PFSK-1 (cell line): ENCODE results near the gene CACNA1C.

Experiments used
- FOXP2 ChIP-seq: optimal IDR thresholded peaks from 2 replicates; pipeline ENCODE3; 2011; ENCODE audit warnings: borderline replicate concordance, control low read depth, inconsistent platforms; ENCODE audit not compliant: insufficient read depth; ENCODE audit errors: extremely low read length, extremely low read depth
- POLR2AphosphoS5 ChIP-seq: IDR thresholded peaks from 2 replicates; pipeline ENCODE4 v1.6.1; 2012; ENCODE audit warnings: low read depth, mild to moderate bottlenecking, control low read depth, low read length, moderate library complexity
- SIN3A ChIP-seq: IDR thresholded peaks from 2 replicates; pipeline ENCODE4 v1.6.1; 2012; ENCODE audit warnings: mild to moderate bottlenecking, low read length, moderate library complexity, borderline replicate concordance; ENCODE audit not compliant: insufficient read depth
- TAF1 ChIP-seq: IDR thresholded peaks from 2 replicates; pipeline ENCODE4 v1.6.1; 2012; ENCODE audit warnings: low read length, control low read depth, borderline replicate concordance; ENCODE audit not compliant: insufficient read depth
- TF ChIP-seq, protein P1 (sequence below), 2 experiments: IDR thresholded peaks; 2 replicates each; pipeline versions ENCODE4 v1.6.1 to v1.8.0; 2011 to 2012; ENCODE audit warnings: low read depth in 2 of 2, low read length in 2 of 2, control low read depth in 1 of 2, inconsistent platforms in 1 of 2, mild to moderate bottlenecking in 1 of 2, moderate library complexity in 1 of 2; ENCODE audit not compliant: insufficient read depth in 1 of 2

Gene CACNA1C

DNA sequence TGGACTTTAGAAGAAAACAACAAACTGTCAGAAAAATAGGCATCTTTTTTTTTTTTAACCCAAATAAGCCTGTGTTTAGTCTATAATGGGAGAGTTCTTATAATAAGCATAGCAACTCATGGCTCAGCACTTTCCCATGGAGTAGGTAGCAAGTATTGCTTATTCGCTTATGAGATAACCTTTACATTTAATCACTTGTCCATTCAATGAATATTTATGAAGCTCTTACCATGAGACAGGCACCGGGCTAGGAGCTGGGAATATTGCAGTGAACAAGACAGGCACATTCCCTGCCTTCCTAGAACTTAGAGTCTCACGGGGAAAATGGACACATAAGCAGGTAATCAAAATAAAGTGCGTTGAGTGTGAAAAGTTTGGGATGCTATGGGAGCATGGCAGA is 38.6 kb upstream of the CACNA1C start:
- TF ChIP-seq FOXP2 (no peak), TAF1 (no peak), POLR2AphosphoS5 (no peak)
- TF ChIP-seq, protein P1, sequence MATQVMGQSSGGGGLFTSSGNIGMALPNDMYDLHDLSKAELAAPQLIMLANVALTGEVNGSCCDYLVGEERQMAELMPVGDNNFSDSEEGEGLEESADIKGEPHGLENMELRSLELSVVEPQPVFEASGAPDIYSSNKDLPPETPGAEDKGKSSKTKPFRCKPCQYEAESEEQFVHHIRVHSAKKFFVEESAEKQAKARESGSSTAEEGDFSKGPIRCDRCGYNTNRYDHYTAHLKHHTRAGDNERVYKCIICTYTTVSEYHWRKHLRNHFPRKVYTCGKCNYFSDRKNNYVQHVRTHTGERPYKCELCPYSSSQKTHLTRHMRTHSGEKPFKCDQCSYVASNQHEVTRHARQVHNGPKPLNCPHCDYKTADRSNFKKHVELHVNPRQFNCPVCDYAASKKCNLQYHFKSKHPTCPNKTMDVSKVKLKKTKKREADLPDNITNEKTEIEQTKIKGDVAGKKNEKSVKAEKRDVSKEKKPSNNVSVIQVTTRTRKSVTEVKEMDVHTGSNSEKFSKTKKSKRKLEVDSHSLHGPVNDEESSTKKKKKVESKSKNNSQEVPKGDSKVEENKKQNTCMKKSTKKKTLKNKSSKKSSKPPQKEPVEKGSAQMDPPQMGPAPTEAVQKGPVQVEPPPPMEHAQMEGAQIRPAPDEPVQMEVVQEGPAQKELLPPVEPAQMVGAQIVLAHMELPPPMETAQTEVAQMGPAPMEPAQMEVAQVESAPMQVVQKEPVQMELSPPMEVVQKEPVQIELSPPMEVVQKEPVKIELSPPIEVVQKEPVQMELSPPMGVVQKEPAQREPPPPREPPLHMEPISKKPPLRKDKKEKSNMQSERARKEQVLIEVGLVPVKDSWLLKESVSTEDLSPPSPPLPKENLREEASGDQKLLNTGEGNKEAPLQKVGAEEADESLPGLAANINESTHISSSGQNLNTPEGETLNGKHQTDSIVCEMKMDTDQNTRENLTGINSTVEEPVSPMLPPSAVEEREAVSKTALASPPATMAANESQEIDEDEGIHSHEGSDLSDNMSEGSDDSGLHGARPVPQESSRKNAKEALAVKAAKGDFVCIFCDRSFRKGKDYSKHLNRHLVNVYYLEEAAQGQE (IDR thresholded peaks at IDR 0.05; ENCODE audit: insufficient read depth in 1 of 2, low read depth in 2 of 2, low read length in 2 of 2) = no peak

DNA sequence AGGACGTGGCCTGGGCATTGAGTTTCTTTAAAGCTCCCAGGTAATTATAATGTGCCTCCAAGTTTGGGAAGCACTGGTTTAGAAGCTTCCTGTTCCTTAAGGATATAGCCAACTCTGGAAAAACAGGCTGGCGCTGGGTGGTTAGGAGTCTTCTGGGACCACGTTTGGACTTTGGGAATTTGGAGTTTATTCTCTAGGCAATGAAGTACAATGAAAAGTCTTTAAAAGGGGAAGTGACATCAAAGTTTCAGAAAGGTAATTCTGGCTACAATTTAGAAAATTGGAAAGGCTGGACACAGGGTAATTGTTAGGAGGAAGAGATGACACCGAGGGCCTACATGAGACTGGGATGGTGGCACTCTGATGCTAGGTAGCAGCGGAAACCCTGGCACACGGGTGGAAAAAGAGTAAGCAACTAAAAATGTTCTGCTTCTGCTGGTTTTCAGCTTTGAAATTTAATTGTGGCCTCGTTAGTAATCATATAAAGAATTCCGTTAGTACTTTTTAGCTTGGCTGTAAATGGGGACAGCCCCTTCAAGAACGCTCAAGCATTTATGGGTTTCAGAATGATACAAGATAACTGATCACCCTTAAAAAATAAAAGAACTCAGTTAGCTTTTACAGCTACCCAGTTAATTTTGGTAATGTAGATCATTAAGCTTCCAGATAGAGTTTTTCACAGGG is 35.8 kb upstream of the CACNA1C start:
- TF ChIP-seq SIN3A = no peak
- TF ChIP-seq TAF1 = no peak
- TF ChIP-seq FOXP2 = no peak

DNA sequence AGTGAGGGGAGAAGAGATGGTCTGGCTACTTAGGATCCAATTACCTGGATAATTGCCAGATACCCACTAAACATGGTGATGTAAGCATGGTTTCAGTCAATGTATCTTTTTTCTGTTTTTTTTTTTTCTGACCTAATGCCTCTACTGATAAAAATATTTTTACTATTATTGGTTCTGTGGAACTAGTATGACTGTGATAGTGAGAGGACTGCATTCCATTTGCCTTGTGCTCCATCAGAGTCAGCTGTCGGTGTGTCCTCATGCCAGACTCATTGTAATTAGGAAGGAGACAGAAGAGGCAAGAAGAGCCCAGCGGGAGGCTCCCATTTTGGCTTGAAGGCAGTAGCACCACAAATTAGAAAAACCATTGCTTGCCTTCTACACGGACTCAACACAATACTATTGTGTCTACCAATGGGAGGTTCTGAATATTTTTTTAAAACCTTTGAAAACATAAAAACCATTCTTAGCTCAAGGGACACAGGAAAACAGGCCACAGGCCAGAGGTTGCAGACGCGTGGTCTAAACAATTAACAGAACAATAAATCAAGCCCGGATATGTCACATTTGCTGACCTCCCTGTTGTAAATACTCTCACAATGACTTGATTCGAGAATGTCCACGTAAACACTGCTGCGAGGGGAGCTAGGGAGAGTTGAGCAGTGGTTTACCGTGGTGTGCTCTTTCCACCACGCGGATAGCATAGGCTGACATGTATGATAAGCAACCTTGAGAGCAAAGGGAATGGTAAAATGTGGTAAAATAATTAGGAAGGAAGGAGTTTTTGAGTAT is 35.0 kb upstream of the CACNA1C start:
- TF ChIP-seq TAF1 = no peak
- peak; percentile 67 for TF ChIP-seq FOXP2

DNA sequence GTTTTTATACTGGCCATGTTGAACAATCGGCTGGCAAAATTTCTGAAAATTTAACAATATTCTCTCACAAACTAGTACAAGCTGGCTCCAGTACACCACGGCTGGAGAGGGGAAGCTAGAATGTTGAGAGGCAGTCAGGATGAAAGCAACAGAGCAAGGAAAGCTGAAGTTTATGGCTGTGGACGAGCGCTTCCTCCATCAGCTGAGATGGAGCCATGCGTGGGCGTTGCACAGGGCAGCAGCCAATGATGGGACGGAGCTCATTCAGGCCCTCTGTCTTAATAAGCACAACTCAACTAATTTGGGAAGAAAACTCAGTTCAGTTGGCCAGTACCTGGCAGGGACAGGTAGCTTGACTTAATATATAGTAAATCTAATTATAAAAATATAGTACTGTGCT is 34.4 kb upstream of the CACNA1C start:
- TF ChIP-seq, protein P1 (IDR thresholded peaks at IDR 0.05; ENCODE audit: insufficient read depth in 1 of 2, low read depth in 2 of 2, low read length in 2 of 2) = no peak
- TF ChIP-seq FOXP2 (no peak), TAF1 (no peak), SIN3A (no peak), POLR2AphosphoS5 (no peak)

DNA sequence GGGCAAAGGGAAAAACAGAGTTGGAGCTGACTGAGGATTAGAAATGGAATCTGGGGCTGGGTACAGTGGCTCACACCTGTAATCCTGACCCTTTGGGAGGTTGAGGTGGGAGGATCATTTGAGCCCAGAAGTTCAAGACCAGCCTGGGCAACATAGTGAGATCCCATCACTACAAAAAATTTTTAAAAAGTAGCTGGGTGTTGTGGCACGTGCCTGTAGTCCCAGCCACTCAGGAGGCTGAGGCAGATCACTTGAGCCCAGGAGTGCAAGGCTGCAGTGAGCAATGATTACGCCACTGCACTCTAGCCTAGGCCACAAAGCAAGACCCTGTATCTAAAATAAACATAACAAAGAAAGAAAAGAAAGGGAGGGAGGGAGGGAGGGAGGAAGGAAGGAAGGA is 33.7 kb upstream of the CACNA1C start:
- no peak for TF ChIP-seq SIN3A

DNA sequence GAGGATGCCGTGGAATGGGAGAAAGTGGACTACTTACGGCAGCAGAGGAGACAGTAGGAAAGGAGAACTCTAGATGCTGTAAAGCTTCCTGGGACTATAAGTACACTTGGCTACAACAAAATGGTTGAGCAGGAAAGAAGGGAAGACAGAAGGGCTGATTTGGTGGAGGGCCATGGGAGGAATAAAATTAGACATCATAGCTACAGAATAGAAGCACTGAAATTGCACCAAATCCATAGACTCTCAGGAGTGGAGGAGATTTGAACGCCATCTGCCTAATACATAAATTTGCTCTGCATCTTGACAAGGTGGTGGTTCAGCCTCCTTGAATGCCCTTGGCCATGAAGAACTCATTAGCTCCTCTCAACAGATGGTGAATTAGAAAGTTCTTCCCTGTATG is 32.3 kb upstream of the CACNA1C start:
- TF ChIP-seq TAF1 (no peak), POLR2AphosphoS5 (no peak), SIN3A (no peak), FOXP2 (no peak)
- TF ChIP-seq, protein P1 (IDR thresholded peaks at IDR 0.05; ENCODE audit: insufficient read depth in 1 of 2, low read depth in 2 of 2, low read length in 2 of 2) = no peak

DNA sequence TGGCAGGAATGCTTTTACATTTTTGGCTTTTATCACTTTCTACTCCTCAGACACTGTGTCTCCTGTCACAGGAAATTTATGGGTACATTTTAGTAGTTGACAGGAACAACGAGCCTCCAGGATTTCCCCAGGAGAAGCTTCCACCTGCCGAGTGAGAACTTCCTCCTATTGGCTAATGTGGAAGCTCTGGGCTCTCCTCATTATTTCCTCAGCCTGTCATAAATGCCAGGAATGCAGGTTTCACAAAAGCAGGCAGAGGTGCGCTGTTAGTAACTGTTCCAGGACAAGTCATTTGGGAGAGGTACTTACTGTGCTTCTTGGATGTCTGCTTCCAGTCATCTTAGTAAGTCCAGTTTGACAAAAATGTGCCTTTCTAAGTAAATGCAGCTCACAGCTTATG is 29.4 kb upstream of the CACNA1C start:
- no peak for TF ChIP-seq SIN3A
- no peak for TF ChIP-seq FOXP2
- no peak for TF ChIP-seq POLR2AphosphoS5
- TF ChIP-seq, protein P1 (IDR thresholded peaks at IDR 0.05; ENCODE audit: insufficient read depth in 1 of 2, low read depth in 2 of 2, low read length in 2 of 2) = no peak
- no peak for TF ChIP-seq TAF1
